A673 (cell line): ENCODE results near the gene CUBN.

ENCODE experiments used
- CTCF ChIP-seq: fragments of 300-800, 200-600 bp; sonication (generic); conservative IDR thresholded peaks from 2 replicates; pipeline ENCODE4 v1.5.1; 2017; ENCODE audit warnings: low read depth, mild to moderate bottlenecking, antibody characterized with exemption, low read length, moderate library complexity, mixed read lengths
- EZH2 ChIP-seq: fragments of 200-600 bp; sonication (generic); IDR thresholded peaks from 2 replicates; pipeline ENCODE4 v1.6.1; 2017; ENCODE audit warnings: borderline replicate concordance, low read depth, mild to moderate bottlenecking, mixed read lengths, antibody characterized with exemption, low read length; ENCODE audit not compliant: poor library complexity, severe bottlenecking

- TF ChIP-seq CTCF, result no peak
- no peak for TF ChIP-seq EZH2
Measured at GRCh38 chr10:16923309-16923708, 206.3 kb downstream of the CUBN start.
